ENCODE measurements around the gene KRTAP5-1. TPM values are rescaled to one million over a fixed set of nuclear protein-coding genes. Genes with fewer than 3 reads are reported as not detected.

The KRTAP5-1 gene
- total RNA-seq, 2 experiments from 2014 or later, result not detected

DNA sequence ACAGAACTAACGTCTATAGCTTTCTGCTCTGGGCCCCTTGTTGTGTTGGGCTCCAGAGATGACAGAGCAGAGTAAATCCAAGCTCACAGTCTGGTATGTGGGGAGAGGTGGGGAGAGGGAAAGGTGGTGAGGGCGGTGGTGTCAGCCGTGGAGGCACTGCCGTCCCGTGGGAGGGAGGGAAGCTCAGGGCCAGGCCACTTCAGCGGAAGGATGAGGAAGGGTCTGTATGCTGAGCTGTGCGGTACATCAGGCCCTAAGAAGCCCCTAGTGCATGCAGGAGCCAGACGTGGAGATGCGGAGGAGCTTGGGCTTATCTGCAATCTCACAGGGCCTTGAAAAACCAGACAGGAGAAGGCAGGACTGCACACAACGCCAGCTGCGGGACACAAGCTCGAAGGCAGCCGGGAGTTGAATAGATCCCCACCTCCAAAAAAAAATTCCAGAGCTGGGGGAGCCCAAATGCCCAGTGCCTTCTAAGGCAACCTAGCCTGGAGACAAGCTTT lies 46.0 kb upstream of the KRTAP5-1 start:
- TF ChIP-seq CTCF (conservative IDR thresholded peaks at IDR 0.05; ENCODE audit: low read length) (no peak), EZH2phosphoT487 (IDR thresholded peaks at IDR 0.05; ENCODE audit: borderline replicate concordance, low read depth, low read length) (no peak)
- BruUV-seq (replicated peaks), result no TSS peak

DNA sequence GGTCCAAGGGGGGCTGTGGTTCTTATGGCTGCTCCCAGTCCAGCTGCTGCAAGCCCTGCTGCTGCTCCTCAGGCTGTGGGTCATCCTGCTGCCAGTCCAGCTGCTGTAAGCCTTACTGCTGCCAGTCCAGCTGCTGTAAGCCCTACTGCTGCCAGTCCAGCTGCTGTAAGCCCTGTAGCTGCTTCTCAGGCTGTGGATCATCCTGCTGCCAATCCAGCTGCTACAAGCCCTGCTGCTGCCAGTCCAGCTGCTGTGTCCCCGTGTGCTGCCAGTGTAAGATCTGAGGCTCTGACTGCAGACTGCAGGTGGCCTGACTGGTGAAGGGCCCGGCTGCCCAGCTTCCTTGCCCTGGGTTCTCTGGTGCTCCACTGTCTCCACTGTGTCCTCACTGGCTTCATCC lies 45.2 kb upstream of the KRTAP5-1 start:
- Histone ChIP-seq H3K27ac (ENCODE audit: low read depth, low read length, poor library complexity, severe bottlenecking) (no peak overlapping the region), H3K4me1 (ENCODE audit: insufficient read depth, low read length, poor library complexity, severe bottlenecking) (no peaks in the 10 kb centered on the region), H3K9me2 (ENCODE audit: insufficient read depth, low read length) (no peaks in the 10 kb centered on the region), H3K4me2 (ENCODE audit: low read length) (no peak overlapping the region), H4K20me1 (ENCODE audit: insufficient read depth, low read length) (no peaks in the 10 kb centered on the region), H3K4me3 (ENCODE audit: low read depth, low read length, poor library complexity, severe bottlenecking) (no peak overlapping the region), H3K79me2 (ENCODE audit: insufficient read depth, low read depth, low read length) (no peaks in the 10 kb centered on the region), H3K9me3 (ENCODE audit: low read length) (no peaks in the 10 kb centered on the region), H3K36me3 (ENCODE audit: insufficient read depth, low read length) (no peaks in the 10 kb centered on the region), H2AFZ (ENCODE audit: low read length) (no peak overlapping the region)
- BruUV-seq (replicated peaks), result no TSS peak
- no peak for DNase-seq (ENCODE audit: low spot score)
- intact Hi-C loops (cut with micrococcal nuclease; ENCODE audit: unreplicated experiment), result no loop called here
- ChIA-PET POLR2A (no interaction called here), CTCF (ENCODE audit: unreplicated experiment) (no interaction called here)
- TF ChIP-seq CTCF (conservative IDR thresholded peaks at IDR 0.05; ENCODE audit: low read length), result no peak

More for the DNA sequence above, 46.0 kb upstream of the KRTAP5-1 start:
- Histone ChIP-seq H3K27ac (ENCODE audit: low read depth, low read length, poor library complexity, severe bottlenecking) (no peak overlapping the region), H3K4me1 (ENCODE audit: insufficient read depth, low read length, poor library complexity, severe bottlenecking) (no peaks in the 10 kb centered on the region), H3K36me3 (ENCODE audit: insufficient read depth, low read length) (no peaks in the 10 kb centered on the region), H2AFZ (ENCODE audit: low read length) (no peak overlapping the region), H3K4me3 (ENCODE audit: low read depth, low read length, poor library complexity, severe bottlenecking) (no peak overlapping the region), H4K20me1 (ENCODE audit: insufficient read depth, low read length) (no peaks in the 10 kb centered on the region), H3K9me3 (ENCODE audit: low read length) (no peaks in the 10 kb centered on the region), H3K9me2 (ENCODE audit: insufficient read depth, low read length) (no peaks in the 10 kb centered on the region), H3K4me2 (ENCODE audit: low read length) (no peak overlapping the region), H3K79me2 (ENCODE audit: insufficient read depth, low read depth, low read length) (no peaks in the 10 kb centered on the region)
- ChIA-PET POLR2A (no interaction called here), CTCF (ENCODE audit: unreplicated experiment) (no interaction called here)
- intact Hi-C loops (cut with micrococcal nuclease; ENCODE audit: unreplicated experiment), result no loop called here
- no peak for DNase-seq (ENCODE audit: low spot score)

DNA sequence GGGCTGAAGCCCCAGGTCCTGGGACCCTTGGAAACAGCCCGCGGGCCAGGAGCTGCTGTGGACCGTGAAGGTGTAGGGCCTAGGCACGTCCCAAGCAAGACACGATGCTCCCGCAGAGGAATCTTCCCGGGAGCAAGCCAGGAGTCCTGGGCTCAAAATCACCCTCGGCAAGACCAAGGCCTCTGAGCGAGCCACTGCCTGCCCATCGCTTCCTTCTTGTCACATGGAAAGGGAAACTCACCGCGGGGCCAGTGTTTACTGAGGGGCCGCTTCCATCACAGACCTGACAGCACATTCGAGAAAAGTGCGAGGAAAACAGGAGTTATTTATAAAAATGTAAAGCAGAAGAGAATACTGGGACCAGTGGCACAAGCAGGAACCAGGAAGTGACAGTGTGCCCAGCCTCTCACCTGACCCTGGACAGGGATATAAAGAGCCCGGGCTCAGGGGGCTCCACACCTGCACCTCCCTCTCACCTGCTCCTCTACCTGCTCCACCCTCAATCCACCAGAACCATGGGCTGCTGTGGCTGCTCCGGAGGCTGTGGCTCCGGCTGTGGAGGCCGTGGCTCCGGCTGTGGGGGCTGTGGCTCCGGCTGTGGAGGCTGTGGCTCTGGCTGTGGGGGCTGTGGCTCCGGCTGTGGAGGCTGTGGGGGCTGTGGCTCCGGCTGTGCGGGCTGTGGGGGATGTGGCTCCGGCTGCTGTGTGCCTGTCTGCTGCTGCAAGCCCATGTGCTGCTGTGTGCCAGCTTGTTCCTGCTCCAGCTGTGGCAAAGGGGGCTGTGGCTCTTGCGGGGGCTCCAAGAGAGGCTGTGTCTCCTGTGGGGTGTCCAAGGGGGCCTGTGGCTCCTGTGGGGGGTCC lies 44.5 kb upstream of the KRTAP5-1 start, which contains the start of gene KRTAP5-5:
KRTAP5-5 (plus strand) TSS at position 450 of the 860 bp plus-strand sequence; CDS start at position 516, 66 bp downstream.
- no peak for DNase-seq (ENCODE audit: low spot score)
- H3K9me3 ChIP-seq (ENCODE audit: low read length), result no peaks in the 10 kb centered on the region
- no peak within 1 kb of the TSS for H3K4me3 ChIP-seq (ENCODE audit: low read depth, low read length, poor library complexity, severe bottlenecking)
- no peak within 1 kb of the TSS for H3K27ac ChIP-seq (ENCODE audit: low read depth, low read length, poor library complexity, severe bottlenecking)
- intact Hi-C loops (cut with micrococcal nuclease; ENCODE audit: unreplicated experiment), result loop anchor here (2.0 kb wide), 1 partner anchor 35 kb away; no protein-coding TSS in a partner anchor
- POLR2A ChIA-PET, result no interaction called here
- no peaks in the 10 kb centered on the region for H3K9me2 ChIP-seq (ENCODE audit: insufficient read depth, low read length)
- no peaks in the 10 kb centered on the region for H3K4me1 ChIP-seq (ENCODE audit: insufficient read depth, low read length, poor library complexity, severe bottlenecking)
- H2AFZ ChIP-seq (ENCODE audit: low read length), result no peak within 1 kb of the TSS
- no peaks in the 10 kb centered on the region for H4K20me1 ChIP-seq (ENCODE audit: insufficient read depth, low read length)
- no peaks in the 10 kb centered on the region for H3K79me2 ChIP-seq (ENCODE audit: insufficient read depth, low read depth, low read length)
- no peak for TF ChIP-seq EZH2phosphoT487 (IDR thresholded peaks at IDR 0.05; ENCODE audit: borderline replicate concordance, low read depth, low read length)
- TF ChIP-seq CTCF (conservative IDR thresholded peaks at IDR 0.05; ENCODE audit: low read length), result no peak
- H3K36me3 ChIP-seq (ENCODE audit: insufficient read depth, low read length), result no peaks in the 10 kb centered on the region
- H3K4me2 ChIP-seq (ENCODE audit: low read length), result no peak within 1 kb of the TSS
- CTCF ChIA-PET (ENCODE audit: unreplicated experiment), result no interaction called here
- no TSS peak for BruUV-seq (replicated peaks)

Measured in OCI-LY7 (cell line).